C4-2B (cell line): Measurements from ENCODE around the gene WFS1.

ENCODE experiments used
- CTCF ChIP-seq: fragments of 450-650 bp; conservative IDR thresholded peaks from 2 replicates; pipeline ENCODE4 v1.5.1; 2017; ENCODE audit warnings: mild to moderate bottlenecking
- ZFX ChIP-seq: fragments of 450-650 bp; IDR thresholded peaks from 2 replicates; pipeline ENCODE4 v1.6.1; 2017

- TF ChIP-seq CTCF (no peak), ZFX (no peak)
These were observed 37.6 kb downstream of the WFS1 start for GRCh38 chr4:6307230-6307629.
